SK-N-MC (cell line): ENCODE data around the gene HDHD2.

Source experiments
- EZH2 ChIP-seq: fragments of 200-600 bp; sonication (generic); IDR thresholded peaks from one replicate; pipeline ENCODE4 v1.6.1; 2017; ENCODE audit warnings: antibody characterized with exemption
- FOXP2 ChIP-seq: optimal IDR thresholded peaks from 2 replicates; pipeline ENCODE3; 2011; ENCODE audit warnings: mild to moderate bottlenecking, moderate library complexity; ENCODE audit not compliant: insufficient read depth; ENCODE audit errors: extremely low read length, control extremely low read depth
- POLR2AphosphoS5 ChIP-seq: IDR thresholded peaks from 2 replicates; pipeline ENCODE4 v1.6.1; 2012; ENCODE audit warnings: mild to moderate bottlenecking, low read depth, low read length, borderline replicate concordance

DNA sequence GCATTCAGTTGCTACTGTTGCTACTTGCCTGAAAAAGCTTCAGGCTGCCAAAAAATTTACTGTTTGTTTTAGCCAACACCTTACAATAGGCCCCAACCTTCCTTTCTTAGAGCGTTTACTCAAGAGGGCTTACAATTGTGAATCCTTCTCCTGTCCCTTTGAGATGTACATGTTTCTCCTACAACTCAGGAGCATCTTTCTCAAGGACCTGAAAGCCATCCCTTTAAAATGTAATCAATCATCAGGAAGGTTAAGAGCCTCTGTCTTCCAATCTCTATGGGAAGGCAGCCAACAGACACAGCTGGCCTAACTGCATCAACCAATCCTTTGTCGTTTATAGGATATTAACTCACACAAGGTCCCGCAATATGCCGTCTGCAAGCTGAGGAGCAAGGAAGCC is 29.2 kb upstream of the HDHD2 start:
- no peak for TF ChIP-seq FOXP2
- no peak for TF ChIP-seq POLR2AphosphoS5
- TF ChIP-seq EZH2: no peak
